HG03378 (cell line): ENCODE data around the gene ENO3.

Source experiments
- ATAC-seq: cut with Tn5 transposase; IDR thresholded peaks from one replicate; pipeline ENCODE4 v1.9.1; 2021; ENCODE audit warnings: mild to moderate bottlenecking, moderate library complexity; ENCODE audit not compliant: unreplicated experiment

ENO3 gene

DNA sequence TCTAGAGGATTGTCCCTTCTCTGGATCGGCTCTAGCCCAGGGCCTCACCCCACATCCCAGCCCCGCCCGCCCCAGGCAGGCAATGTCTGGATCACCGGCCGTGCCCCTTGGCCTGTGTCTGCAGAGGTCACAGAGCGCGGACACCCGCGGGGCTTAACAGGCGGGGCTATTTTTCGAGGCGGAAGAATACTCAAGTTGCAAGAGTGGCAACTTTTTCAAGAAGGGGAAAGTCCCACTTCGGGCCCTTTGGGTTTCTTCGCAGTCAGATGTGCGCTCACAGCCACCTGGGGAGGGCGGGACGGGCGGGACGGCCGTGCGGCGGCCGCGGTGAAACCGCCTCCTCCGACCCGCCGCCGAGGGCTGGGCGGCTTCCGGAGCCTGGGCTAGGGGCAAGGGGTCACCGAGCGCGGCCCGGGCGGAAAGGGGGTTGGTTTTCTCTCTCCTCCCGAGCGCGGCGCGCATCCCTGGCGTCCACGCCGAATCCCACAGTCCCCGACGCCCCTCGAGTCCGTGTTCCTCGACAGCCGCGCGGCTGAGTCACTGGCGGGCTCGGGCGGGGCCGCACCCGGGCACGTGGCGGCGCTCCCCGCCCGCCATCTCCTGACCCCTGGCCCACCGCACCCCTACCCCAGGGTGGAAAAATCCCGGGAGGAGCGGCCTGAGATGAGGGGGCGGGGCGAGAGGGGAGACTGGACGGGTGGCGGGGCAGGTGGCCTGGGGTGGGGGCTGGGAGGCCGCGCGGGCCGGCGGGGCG lies 1.4 kb upstream of the ENO3 start:
- ATAC-seq = peak; percentile 37

DNA sequence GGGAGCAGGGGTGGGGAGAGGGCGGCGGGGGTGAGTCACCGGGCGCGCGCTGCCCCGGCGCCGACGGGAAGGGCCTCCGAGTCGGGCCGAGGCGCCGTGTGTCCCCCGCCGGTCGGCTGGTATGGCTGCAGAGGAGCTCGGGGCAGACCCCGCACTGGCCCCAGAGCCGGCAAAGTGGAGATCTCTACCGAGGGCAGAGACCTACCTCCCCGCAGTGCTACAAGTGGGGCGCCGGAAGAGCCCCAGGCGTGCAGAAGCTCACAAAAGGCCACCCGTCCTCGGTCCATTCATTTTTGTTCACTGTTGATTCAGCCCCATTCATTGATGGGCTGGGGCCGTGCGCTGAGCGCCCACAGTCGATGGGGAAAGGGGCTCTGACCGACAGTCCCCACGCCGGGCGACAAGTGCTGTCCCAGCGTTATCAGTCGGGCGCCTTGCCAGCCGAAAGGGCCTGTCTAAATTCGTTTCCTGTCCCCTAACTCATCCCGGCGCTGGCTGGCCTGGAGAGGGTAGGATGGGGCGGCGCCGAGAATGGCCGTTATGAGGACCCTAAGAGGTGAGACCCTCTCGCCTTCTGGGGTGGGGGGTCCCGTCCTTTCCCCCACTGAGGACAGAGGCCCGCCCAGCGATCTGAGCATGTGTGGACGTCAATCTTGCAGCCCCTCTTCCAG lies 709 bp upstream of the ENO3 start:
- ATAC-seq = no peak

DNA sequence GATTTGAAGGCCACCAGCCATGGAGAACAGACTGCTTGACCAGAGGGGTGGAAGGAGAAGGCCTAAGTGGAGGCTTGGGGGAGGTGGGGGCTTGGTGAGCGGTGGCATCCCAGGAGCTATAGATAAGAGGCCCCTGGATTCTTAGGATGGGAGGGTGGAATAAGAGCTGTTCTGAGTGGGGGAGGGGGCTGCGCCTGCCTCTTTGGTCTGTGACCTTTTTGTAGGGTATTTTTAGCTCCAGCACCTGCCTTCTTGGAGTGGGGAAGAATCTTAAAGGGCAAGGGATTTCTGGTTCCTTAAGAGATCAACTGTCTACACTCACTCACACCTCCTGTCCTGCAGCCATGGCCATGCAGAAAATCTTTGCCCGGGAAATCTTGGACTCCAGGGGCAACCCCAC lies 567 bp downstream of the ENO3 start:
- no peak for ATAC-seq

DNA sequence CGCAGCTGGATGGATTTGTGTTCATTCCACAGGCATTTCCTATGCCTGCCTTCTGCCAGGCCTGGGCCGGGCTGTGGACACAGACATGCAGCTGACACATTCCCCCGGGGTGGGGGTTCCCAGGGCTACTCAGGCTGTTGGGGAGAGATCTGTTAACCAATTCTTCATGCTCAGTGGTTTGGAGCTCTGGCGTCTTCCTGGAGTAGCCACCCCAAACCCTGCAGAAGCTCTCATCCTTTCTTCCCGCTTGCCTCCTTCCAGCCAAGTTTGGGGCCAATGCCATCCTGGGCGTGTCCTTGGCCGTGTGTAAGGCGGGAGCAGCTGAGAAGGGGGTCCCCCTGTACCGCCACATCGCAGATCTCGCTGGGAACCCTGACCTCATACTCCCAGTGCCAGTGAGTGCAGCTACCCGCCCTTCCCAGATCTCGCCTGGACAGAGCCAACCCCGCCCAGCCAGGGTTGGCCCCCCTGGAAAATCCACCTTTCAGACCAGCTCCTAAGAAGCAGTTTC lies 2.6 kb downstream of the ENO3 start:
- ATAC-seq = no peak

DNA sequence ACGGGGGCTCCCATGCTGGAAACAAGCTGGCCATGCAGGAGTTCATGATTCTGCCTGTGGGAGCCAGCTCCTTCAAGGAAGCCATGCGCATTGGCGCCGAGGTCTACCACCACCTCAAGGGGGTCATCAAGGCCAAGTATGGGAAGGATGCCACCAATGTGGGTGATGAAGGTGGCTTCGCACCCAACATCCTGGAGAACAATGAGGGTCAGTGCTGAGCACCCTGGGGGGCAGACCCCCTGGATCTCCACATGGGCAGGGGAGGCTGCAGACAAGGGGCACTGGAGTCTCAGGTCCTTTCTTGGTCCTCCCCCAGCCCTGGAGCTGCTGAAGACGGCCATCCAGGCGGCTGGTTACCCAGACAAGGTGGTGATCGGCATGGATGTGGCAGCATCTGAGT lies 4.2 kb downstream of the ENO3 start:
- ATAC-seq = no peak

DNA sequence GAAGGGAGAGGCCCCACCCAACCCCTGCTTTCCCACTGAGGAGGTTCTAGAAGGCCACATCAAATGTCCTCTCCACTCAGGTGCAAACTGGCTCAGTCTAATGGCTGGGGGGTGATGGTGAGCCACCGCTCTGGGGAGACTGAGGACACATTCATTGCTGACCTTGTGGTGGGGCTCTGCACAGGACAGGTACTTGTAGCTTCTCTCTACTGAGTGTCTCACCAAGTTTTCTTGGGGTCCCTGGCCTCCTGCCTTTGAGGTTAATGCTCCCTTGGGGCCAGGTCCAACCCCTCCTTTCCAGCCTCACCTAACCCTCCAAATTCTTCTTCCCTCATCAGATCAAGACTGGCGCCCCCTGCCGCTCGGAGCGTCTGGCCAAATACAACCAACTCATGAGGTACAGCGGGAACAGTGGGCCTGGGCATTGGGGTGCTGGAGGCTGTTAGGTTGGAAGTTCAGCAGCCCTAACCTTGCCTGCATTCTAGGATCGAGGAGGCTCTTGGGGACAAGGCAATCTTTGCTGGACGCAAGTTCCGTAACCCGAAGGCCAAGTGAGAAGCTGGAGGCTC lies 5.7 kb downstream of the ENO3 start:
- no peak for ATAC-seq

DNA sequence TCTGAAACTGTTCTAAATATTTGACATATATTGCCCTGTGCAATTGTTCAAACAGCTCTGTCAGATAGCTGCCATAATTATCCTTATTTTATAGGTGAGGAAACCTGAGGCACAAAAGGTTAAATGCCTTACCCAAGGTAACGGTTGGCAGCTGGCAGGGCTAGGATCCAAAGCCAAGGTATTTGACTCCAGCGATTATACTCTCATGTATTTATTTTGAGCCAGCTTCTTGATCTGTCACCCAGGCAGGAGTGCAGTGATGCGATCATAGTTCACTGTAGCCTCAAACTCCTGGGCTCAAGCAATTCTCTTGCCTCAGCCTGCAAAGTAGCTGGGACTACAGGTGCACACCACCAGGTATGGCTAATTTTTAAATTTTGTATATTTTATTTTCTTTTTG lies 7.2 kb downstream of the ENO3 start:
- ATAC-seq = no peak

DNA sequence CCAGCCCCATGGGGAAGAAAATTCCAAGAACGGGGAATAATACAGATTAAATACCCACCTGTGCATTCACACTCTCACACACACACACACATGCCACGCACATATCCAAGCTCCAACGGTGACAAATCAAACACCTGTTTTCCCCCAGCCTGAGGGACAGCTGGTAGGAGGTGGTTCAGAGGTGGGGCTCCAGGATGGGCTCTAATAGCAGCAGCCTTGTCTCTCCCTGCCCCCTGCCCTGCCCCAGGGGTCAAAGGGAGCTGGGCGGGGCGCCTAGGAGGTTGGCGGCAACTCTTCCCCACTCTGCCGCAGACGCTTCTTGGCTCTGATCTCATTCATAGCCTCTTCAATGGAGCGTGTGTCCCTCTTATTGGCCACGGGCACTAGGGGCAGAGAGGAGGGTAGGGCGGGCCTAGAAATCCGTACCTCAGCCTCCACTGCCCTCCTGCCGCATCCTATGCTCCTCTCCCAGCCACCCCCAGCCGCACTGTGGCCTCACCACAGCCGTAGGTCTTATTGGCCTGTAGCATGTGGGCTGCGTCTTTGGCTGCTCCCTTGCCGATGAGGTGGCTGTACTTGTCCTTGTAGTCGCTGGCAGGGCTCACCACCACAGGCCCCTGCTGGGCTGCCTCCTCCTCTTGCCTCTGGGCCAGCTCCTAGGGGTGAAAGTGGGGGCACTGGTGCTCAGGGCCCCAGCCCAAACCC lies 8.5 kb downstream of the ENO3 start:
- ATAC-seq = no peak

DNA sequence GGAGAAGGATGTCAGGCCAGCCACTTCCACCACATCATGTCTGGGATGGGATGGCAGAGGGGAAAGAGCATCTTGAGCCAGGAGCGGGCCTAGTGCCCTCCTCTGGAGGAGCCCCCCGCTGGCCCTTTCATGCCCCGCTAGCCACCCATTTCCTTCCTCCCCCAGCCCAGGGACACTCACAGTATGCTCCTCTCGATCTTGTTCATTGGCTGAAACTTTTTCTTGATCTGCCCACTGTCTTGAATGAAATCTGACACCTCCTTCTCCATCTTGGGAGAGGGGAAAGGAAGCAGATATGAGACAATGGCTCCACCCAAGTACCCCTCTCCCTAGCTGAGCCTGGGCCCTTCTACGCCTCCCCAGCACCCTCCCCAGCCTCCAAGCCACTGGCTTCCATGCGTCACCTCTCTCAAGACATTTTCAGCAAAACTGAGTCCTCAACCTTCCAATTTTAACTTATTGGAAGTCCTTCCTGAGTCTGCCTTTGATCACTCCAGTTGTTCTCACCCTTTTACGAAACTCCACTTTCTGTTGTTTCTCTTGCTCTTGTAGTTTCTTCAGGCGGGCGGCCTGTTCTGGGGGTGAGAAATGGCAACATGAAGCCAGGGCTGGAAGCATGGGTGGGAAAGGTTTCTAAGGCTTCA lies 9.5 kb downstream of the ENO3 start:
- no peak for ATAC-seq

DNA sequence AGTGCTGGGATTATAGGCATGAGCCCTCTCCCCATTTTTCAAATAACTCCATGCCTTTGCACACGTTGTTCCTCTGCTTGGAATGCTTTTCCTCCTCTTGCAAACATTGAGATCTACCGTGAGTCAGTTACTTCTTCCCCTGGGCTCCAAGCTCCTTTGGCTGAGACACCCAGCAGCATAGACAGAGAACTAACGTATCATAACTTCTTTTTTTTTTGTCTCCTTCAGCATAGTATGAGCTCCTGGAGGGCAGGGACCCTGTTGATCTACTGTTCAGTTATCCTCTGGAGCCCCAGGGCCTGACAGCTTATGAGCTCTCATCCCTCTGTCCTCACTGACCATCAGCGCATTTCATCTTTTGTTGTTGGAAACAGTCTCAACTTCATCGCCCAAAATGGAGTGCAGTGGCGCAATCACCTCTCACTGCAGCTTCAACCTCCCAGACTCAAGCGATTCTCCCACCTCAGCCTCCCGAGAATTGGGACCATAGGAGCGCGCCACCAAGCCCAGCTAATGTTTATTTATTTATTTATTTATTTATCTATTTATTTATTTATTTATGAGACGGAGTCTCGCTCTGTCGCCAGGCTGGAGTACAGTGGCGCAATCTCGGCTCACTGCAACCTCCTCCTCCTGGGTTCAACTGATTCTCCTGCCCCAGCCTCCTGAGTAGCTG lies 14.5 kb downstream of the ENO3 start:
- ATAC-seq = no peak

DNA sequence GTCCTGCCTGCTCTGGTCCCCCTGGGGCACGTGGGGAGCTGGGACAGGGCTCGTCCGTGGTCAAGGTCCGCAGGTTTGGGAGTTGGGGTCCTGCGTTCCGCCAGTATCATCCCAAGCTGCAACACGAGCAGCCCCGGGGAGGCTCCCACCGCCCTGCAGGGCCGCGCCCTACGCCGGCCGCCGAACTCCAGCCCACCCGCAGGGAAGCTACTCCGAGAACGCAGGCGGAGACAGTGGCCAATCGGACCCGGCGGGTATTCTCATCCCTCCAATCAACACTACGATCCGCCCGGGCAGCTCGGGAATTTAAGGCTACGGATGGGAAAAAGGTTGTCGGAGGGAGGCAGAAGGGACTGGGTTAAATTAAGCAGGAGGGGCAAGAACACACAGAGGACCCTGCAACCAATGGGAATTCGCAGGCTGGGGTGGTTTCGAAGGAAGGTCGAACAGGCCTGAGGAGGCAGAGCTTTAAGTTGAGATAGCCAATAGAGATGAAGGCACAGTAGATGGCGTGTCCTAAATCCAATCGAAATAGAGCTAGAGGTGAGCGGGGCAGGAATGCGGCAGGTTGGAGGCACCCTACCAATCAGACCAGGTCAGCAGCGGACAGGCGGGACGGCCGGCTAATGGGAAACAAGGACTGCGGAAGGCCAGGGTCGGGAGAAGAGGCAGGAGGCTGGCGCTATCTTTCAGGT lies 16.1 kb downstream of the ENO3 start:
- peak; percentile 78 for ATAC-seq

DNA sequence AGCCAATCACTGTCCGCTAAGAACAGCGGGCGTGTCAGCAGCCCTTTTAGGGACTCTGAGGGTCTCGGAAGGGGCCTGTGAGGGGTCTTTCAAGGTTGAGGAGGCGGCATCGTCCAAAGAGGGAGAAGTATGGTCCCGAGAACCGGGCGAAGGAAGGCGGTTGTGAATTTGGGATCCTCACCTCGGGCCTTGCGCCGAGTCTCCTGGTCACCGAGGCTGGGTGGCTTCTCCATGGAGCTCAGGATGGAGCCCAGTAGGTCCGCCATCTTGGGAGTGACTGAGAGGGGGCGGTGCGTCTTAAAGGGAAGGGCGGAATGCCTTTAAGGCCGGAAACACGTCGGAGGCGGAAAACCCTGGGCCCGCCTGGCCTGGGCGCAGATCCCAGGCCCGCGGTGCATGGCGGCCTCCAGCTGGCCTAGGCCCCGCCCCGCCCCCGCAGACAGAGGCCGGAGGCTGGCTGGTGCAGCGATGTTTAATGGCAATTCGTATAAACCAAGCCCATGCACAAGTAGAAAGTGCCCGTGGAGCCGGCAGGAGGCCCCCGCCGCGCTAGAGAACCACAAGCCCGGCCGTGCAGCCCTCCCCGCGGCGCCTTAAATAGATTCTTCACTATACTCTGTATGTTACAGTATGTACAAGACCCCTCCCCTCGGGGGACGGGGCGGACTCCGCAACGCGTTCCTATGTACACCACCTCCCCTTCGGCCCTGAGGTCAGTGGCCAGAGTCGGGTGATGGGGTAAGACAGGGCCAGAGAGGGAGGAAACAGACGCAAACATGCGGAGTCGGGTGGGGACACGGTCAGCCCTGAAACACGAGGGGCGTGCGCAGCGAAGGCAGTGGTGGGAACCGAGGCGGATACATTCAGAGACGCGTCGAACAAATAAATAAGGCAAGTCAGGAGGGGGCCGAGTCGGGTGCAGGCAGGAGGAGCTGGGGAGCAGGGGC lies 16.9 kb downstream of the ENO3 start, which contains the start of gene SPAG7:
Gene SPAG7 (minus strand): TSS at position 279 of the 947 bp plus-strand sequence. CDS start 13 bp downstream, at position 266.
- ATAC-seq = peak; percentile 54

DNA sequence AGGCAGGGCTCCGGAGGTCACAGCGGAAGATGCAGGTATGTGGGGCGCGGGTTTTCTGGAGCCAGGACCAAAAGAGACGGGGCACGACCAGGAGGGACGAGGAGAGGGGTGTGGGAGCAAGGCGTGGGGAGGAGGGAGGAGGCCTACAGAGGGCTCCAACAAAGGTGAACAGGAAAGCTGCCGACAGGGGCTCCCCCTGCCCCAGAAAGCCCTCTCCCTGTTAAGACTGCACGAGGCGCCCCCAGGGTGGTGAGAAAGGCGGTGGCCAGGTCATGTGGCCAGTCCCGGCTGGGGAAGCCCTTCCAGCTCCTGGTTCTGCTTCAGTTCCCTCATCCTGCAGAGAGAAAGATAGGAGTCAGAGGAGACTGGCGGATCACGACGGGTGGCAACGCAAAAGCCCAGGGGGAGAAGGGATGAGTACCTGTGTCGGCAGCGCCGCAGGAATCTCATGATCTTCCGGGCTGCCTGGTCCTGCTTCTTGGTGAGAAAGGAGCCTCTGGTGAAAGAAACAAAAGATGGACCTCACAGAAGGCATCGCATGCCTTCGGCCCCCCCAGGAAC lies 17.6 kb downstream of the ENO3 start:
- ATAC-seq = no peak

DNA sequence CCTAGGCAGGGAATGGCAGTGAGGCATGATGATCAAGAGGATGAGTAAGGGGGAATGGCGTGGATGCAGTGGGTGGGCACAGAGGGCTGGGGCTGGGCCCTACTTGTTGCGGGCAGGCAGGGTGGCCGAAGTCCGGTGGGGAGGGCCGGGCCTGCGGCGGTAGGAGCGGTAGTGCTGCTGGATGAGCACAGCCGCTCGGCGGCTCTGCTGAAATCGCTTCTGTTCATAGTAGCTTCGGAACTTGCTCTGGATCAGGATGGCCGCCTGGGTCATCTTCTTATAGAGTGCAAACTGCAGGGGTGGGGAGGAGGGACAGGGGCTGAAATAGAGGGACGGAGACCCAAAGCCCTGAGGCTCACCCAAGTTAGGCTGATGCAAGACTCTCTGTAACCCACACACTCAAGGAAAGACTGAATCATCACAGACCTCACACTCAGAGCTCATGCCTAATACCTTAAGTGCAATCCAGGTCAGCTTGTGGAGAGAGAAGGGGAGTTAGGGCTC lies 18.2 kb downstream of the ENO3 start:
- ATAC-seq = no peak

DNA sequence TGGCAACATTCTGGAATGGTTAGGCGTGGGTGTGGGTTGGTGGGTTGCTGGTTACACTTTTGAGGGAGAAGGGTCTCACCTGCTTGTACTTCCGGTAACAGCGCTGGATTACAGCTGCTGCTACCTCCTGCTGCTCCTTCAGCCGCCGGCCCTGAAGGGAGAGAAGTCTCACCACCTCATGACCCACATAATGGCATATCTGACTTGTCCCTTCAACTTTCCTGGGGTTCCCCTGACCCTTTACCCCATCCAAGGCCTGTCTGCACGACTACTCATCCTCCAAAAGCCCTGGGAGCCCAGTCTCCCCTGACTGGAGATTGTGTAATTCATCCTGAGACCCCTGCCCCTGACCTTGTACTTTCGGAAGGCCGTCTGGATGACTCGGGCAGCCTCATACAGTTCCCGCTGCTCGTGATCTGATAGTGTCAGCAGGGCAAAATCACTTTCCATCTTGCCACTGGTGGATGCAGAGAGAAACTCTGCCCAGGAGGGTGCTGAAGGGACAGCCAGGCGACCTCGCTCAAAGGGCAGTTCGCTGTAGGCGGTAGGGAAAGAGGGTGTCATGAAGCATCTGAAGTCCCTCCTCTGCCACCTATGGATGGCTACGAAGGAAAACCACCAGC lies 18.7 kb downstream of the ENO3 start:
- no peak for ATAC-seq

DNA sequence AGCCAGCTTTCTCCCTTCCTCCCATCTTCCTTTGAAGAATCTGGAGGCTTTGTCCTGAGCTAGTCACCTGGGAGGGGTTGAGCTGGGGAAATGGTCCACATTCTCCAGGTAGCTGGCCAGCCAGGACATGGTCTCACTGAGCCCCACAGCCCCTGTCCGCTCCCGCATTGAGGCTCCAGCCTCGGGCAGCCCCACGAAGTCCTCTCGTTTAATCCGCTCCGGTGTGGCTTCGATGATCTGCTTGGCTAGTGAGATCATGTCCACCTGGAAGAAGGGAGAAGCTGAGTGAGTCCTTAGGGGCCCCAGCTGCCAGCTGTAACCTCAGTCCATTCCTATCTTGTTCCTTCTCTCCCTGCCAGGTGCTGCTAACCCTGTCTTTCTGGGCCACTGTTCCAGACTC lies 19.4 kb downstream of the ENO3 start:
- ATAC-seq = no peak

DNA sequence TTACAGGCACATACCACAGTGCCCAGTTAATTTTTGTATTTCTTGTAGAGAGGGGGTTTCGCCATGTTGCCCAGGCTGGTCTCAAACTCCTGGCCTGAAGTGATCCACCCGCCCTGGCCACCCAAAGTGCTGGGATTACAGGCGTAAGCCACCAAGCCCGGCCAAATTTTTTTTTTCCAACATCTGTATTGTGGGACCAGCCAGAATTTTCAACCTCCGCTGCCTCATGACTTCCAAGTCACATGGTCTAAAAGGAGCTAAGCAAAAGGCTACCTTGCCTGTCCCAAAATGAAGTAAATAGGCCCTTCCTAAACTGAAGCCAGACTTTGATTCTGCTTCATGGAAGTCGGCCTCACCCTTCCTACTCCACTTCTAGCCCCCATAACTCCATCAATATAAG lies 20.9 kb downstream of the ENO3 start:
- ATAC-seq = no peak

DNA sequence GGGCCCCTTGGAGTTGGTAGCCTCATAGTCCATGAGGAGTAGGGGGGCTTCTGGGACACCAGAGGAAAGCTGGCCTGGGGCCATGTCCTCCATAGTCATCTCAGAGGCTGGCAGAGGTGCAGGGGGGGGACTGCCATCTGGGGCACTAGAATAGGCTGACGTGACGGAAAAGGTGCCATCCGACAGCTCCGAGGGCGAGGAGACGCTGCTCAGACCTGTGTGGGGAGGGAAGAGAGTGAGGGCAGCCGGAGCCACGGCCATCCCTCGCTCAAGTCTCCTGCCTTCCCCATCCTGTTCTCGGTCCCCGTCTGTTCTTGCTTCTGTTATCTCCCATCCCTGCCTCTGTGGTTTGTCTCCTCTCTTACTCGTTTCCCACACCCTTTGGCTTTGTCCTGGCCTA lies 21.4 kb downstream of the ENO3 start:
- ATAC-seq = no peak
